Stimulated activated memory B cell treated with anti-CD40 and anti-IgM and Interleukin-4, amounts not matched to agents 10 μg/mL and 1 μg/mL and 100 μg/mL, for 72 hours (primary cell): ENCODE measurements around the gene NUDT14.

ENCODE experiments used
- ATAC-seq: fragments of 150-1000 bp; cut with Tn5 transposase; 2 replicates; pipeline ENCODE4 v1.10.0; 2021
- H3K27ac Mint-ChIP-seq: one replicate; pipeline ENCODE4 v1.8.0; 2022; ENCODE audit warnings: mild to moderate bottlenecking, mixed read lengths
- H3K27me3 Mint-ChIP-seq: one replicate; pipeline ENCODE4 v1.8.0; 2022; ENCODE audit warnings: mixed read lengths
- H3K36me3 Mint-ChIP-seq: one replicate; pipeline ENCODE4 v1.8.0; 2022; ENCODE audit warnings: mixed read lengths
- H3K4me1 Mint-ChIP-seq: one replicate; pipeline ENCODE4 v1.8.0; 2022; ENCODE audit warnings: mixed read lengths
- H3K4me3 Mint-ChIP-seq: one replicate; pipeline ENCODE4 v1.8.0; 2022; ENCODE audit warnings: mild to moderate bottlenecking, moderate library complexity, mixed read lengths
- H3K9me3 Mint-ChIP-seq: one replicate; pipeline ENCODE4 v1.8.0; 2022; ENCODE audit warnings: mixed read lengths

NUDT14 gene

DNA sequence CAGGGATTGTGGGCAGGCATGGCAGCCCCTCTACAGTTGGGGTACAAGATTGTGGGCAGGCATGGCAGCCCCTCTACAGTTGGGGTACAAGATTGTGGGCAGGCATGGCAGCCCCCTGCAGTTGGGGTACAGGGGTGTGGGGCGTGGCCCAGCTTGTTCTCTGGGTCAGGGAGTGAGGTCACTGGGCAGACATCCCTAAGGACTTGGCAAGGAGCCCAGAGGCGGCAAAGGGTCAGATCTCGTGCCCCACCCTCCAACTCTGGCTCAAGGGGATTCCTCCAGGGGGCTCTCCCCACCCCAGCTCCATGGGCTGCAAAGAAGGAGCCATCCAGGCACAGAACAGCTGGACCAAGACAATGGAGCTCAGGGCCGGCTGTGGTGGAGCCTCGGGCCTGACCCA lies 25.8 kb upstream of the NUDT14 start:
- Mint-ChIP-seq H3K4me3 (no peak overlapping the region), H3K36me3 (peaks cover 14% of the 10 kb centered on the region), H3K4me1 (peaks cover 31% of the 10 kb centered on the region), H3K9me3 (no peaks in the 10 kb centered on the region), H3K27me3 (peaks cover 42% of the 10 kb centered on the region), H3K27ac (no peak overlapping the region)
- ATAC-seq, result no peak

DNA sequence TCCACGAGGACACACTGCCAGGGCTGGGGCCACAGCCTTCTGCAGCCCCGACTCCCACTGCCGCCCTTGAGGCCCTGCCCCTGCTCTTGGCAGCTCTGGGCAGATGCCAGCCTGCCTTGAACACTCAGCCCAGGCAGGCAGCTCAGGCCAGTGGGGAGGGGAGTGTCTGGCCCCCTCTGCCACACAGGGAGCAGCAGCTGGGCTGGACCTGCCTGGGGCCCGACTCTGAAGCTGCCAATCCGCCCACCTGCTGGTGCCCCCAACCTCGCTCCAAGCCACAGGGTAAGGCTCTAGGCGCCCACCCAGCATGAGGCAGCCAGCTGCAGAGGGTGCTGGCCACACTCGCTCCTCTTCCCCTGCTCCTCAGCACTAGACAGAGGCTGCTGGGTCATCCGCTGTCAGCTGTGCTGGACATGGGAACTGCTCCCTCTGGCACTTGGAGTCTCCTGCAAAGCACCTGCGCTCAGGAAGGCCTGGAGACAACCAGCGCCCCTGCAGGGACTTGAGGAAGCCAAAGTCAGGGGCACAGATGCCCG lies 24.6 kb upstream of the NUDT14 start:
- peaks cover 14% of the 10 kb centered on the region for H3K36me3 Mint-ChIP-seq
- H3K27me3 Mint-ChIP-seq, result peaks cover 50% of the 10 kb centered on the region
- ATAC-seq, result no peak
- no peak overlapping the region for H3K4me3 Mint-ChIP-seq
- no peaks in the 10 kb centered on the region for H3K9me3 Mint-ChIP-seq
- H3K4me1 Mint-ChIP-seq, result peaks cover 35% of the 10 kb centered on the region
- H3K27ac Mint-ChIP-seq, result no peak overlapping the region

DNA sequence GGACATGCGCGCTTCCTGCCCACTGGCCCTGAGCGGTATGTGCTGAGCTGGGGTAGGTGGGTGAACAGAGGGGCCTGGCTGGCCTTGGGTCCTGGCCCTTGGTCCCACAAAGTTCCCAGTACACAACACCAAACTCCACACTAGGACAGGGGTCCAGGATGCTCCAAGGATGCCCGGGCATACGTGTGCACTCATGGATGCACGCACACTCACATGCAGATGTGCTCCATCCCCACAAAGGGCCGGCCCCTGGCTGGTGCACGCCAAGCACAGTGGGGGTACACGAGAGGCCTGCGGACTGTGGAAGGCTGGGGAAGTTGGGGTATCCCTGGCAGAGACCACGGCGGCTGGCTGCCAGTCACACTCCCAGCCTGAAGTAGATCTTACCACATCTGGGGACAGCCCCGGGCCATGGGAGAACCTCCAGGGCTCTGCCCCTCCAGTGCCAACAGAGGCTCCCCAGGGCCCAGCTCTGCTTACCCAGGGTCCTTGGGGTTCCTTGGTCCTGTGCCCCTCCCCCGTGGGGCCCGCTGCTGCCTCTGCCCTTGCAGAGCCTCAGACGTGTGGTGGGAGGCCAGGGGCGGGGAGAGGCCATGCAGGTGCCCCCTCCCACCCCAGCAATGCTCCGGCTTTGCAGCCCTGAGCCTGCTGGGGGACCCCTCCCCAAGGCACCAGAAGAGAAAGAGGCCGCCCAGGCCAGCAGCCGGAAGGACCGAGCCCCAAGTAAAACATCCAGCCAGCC lies 24.0 kb upstream of the NUDT14 start:
- H3K27me3 Mint-ChIP-seq, result peaks cover 57% of the 10 kb centered on the region
- no peak overlapping the region for H3K27ac Mint-ChIP-seq
- no peaks in the 10 kb centered on the region for H3K9me3 Mint-ChIP-seq
- H3K36me3 Mint-ChIP-seq, result peaks cover 10% of the 10 kb centered on the region
- H3K4me3 Mint-ChIP-seq, result no peak overlapping the region
- ATAC-seq, result no peak
- H3K4me1 Mint-ChIP-seq, result peaks cover 35% of the 10 kb centered on the region

DNA sequence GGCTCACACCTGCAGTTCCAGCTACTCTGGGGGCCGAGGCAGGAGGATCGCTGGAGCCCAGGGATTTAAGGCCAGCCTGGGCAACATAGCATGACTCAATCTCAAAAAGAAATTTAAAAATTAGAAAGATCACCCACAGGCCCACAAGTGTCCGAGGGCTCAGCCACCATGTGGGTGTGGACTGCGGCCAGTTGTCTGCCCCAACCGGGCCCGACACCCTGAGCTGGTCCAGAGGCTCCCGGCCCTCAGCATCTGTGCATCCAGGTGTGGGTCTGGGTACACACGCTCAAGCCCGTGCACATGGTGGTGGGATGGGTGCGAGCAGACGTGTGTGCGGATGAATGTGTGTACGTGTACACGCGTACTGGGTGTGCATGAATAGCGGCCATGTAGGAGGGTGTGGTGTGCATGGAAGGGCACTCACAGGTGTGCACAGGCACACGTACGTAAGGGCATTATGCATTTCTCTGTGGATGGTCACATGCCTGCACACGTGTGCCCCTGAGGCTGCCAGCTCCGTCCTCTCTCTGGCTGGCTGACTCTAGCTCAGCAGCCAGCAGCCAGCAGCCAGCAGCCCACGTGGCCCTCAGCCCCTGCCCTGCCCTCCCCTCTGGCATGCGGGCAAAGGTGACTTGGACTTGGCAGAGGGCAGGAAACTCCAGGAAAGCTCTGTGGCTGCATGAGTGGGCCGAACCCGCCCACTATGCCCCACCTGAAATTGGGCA lies 23.3 kb upstream of the NUDT14 start:
- Mint-ChIP-seq H3K4me3 (no peak overlapping the region), H3K27me3 (peaks cover 64% of the 10 kb centered on the region), H3K36me3 (peaks cover 7% of the 10 kb centered on the region), H3K9me3 (no peaks in the 10 kb centered on the region), H3K27ac (no peak overlapping the region), H3K4me1 (peaks cover 35% of the 10 kb centered on the region)
- ATAC-seq, result no peak

DNA sequence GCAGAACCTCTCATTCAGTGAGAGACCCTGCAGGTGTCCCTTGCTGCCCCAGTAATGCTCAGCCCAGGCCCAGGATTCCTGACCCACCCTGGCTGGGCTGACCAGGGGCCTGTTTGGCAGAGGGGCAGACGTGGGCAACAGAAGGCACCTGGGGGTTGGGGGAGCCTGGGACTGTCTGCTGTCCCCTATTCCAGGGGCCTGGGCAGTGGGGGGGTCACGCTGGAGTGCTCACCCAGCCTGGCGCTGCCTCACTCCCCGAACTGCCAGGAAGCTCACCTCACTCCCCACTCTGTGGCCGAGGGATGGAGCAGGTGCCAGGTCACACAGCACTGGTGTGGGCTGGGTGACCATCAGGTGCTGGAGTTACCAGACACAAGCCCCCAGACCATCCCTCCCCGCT lies 22.6 kb upstream of the NUDT14 start:
- H3K9me3 Mint-ChIP-seq, result no peaks in the 10 kb centered on the region
- H3K36me3 Mint-ChIP-seq, result peaks cover 3% of the 10 kb centered on the region
- H3K27ac Mint-ChIP-seq, result no peak overlapping the region
- H3K27me3 Mint-ChIP-seq, result peaks cover 71% of the 10 kb centered on the region
- H3K4me3 Mint-ChIP-seq, result no peak overlapping the region
- H3K4me1 Mint-ChIP-seq, result peaks cover 32% of the 10 kb centered on the region
- ATAC-seq, result no peak

DNA sequence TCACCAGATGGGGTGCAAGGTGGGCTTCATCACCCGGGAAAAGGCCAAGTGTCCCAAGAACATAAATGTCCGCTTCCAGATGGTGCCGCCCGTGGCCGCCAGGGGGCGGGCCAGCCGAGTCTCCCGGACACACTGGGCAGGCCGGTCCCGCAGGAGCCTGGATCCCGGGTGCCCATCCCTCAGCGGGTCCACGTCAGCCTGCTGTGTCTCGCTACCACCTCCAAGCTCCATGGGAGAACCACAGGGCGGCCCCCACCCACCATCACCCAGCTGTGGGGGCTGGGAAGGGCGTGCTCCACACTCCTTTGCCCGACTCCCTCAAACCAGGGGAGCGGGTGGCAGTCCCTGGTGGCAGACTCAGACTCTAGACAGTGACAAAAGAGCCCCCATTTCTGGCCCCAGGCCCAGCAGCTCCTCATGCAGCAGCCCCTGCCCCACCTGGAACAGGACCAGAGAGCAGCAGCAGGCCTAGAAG lies 22.0 kb upstream of the NUDT14 start:
- Mint-ChIP-seq H3K27ac (no peak overlapping the region), H3K36me3 (no peaks in the 10 kb centered on the region), H3K4me3 (no peak overlapping the region), H3K4me1 (peaks cover 31% of the 10 kb centered on the region), H3K27me3 (peaks cover 77% of the 10 kb centered on the region), H3K9me3 (no peaks in the 10 kb centered on the region)
- ATAC-seq, result no peak

DNA sequence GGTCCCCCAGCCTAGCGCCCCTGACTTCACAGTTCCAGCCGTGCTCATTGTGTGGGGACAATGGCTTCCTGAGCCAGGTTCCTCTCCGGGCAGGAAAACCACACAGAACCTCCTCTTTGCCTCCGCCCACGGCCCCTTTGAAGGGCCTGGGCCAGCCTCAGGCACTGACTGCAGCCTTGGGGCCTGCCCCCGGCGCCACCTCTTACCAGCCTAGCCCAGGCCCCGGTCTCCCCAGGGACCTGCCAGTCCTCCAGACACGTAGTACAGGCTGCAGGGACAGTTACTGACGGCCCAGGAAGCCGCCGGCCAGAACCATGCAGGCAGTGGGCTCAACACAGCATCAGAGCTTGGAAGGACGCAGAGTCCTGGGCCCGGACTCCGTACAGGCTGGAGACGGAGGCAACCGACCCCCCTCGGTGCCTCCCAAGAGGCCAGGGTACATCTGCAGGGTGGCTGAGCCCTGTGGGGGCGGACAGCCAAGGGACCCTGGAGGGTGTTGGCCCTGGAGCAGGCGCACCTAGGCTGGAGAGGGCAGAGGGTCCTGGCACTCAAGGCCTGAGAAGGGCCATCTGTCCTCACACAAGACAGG lies 20.9 kb upstream of the NUDT14 start:
- peak; percentile 74 for ATAC-seq
- peaks cover 87% of the 10 kb centered on the region for H3K27me3 Mint-ChIP-seq
- H3K27ac Mint-ChIP-seq, result peak overlapping the region; percentile 32
- no peaks in the 10 kb centered on the region for H3K9me3 Mint-ChIP-seq
- peaks cover 34% of the 10 kb centered on the region for H3K4me1 Mint-ChIP-seq
- H3K4me3 Mint-ChIP-seq, result no peak overlapping the region
- no peaks in the 10 kb centered on the region for H3K36me3 Mint-ChIP-seq

DNA sequence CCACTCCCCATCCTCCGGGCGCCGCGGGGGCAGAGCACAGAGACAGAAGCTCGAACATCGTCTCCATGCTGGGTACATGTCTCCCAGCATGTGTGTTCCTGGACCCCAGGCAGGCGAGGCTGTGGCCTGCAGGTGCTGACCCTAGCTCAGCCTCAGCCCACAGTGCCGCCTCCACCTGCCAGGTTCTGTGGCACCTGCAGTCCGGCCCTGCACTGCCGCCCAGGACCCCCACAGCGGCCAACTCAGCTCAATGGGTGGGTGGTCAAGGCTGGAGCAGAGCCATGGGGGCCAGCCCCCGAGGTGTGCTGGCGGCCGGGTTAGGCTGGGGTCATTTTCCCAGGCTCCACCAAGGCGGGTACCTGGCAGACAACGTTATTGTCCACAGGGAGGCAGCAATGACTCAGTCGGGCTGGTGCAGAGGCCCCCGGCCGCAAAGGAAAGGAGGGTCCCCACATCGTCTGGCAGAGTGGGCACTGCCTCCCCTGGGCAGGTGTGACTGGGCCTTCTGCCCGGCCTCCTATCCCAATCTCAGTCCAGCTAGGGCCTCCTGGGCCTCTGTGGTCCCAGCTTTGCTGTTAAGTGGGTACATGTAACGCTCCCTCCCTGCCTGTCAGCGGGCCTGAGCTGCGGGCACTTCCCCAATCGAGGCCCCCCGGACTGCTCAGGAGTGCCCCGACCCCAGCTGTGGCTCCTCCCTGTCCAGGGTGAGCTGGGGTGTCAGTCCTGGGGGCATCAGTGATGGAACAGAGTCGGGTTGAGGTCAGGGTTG lies 20.2 kb upstream of the NUDT14 start:
- H3K4me3 Mint-ChIP-seq, result no peak overlapping the region
- peak; percentile 21 for ATAC-seq
- peaks cover 84% of the 10 kb centered on the region for H3K27me3 Mint-ChIP-seq
- H3K4me1 Mint-ChIP-seq, result peaks cover 34% of the 10 kb centered on the region
- no peaks in the 10 kb centered on the region for H3K9me3 Mint-ChIP-seq
- H3K36me3 Mint-ChIP-seq, result no peaks in the 10 kb centered on the region
- peak overlapping the region; percentile 32 for H3K27ac Mint-ChIP-seq

DNA sequence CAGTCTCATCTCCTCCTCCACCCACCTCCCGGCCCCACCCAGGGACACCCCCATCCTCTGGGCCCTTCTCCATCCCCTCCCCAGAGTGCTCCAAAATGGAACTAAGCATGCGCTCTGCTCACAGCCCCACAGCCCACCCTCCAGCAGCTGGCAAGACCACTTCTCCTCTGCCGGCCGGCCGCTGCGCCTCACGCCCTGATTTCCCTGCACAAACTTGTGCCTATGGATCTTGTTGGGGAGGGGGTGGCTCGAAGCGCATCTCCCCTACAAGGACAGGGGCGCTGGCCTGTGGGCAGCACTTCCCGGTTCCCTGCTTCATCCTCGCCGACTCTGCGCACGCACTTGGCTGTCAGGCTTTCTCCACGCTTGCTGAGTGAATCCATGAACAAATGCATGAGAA lies 19.5 kb upstream of the NUDT14 start:
- Mint-ChIP-seq H3K36me3 (no peaks in the 10 kb centered on the region), H3K27me3 (peaks cover 84% of the 10 kb centered on the region), H3K9me3 (no peaks in the 10 kb centered on the region), H3K4me3 (no peak overlapping the region), H3K27ac (no peak overlapping the region), H3K4me1 (peaks cover 40% of the 10 kb centered on the region)
- ATAC-seq, result no peak

DNA sequence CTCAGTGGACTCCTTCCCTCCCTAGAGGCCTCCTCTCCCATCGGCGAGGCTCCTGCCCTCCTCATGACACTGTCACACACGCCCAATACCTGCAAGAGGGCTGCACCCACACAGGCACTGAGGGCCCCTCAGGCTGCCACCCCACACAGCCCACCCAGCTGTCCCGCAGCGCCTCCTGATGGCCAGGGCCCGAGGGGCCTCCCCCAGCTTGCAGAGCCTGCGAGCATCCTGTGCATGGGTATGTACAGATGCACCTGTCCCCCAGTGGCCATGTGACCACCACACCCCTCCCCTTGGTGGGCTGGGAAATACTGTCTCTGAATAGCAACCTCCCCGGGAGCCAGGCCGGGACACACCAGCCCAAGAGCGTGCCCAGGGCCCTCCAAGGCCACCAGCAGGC lies 19.0 kb upstream of the NUDT14 start:
- no peaks in the 10 kb centered on the region for H3K36me3 Mint-ChIP-seq
- peaks cover 83% of the 10 kb centered on the region for H3K27me3 Mint-ChIP-seq
- peaks cover 42% of the 10 kb centered on the region for H3K4me1 Mint-ChIP-seq
- no peaks in the 10 kb centered on the region for H3K9me3 Mint-ChIP-seq
- H3K4me3 Mint-ChIP-seq, result no peak overlapping the region
- no peak overlapping the region for H3K27ac Mint-ChIP-seq
- ATAC-seq, result no peak

DNA sequence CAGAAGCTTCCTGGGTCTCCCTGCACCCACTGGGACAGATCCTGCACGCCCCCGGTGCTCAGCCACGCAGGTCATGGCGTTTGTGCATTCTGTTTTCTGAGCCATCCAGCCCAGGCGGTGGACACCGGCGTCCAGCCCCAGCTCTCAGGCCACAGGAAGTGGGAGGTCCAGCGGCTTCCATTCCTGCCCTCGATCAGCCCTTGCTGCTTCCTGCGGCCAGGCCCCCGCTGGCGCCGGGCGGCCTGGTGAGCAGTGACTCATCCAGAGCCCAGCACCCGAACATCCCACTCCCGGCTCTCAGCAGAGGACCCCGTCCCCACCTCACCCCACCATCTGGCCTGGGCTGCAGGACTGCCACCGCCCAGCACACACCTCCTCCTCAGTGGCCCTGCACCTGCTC lies 18.0 kb upstream of the NUDT14 start:
- Mint-ChIP-seq H3K36me3 (no peaks in the 10 kb centered on the region), H3K9me3 (no peaks in the 10 kb centered on the region), H3K27me3 (peaks cover 82% of the 10 kb centered on the region), H3K4me1 (peaks cover 40% of the 10 kb centered on the region), H3K4me3 (no peak overlapping the region), H3K27ac (no peak overlapping the region)
- ATAC-seq, result no peak

DNA sequence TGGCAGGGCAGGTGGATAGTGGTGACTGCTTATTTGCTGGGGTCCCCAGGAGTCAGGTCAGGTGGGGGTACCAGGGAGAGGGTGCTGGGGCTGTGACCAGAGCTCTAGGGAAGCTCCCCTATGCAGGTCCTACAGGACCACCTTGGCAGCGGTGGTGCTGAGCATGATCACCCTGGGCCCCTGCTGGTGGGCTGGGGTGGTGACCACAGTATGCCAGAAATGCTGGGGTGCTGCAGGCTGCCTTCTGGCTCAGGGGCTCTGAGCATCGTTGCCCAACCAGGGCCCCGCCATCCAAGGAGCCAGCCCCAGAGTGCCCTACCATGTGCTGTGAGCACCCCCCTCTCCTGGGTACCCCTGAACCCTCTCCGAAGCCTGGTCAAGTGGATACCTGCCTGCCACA lies 17.5 kb upstream of the NUDT14 start:
- H3K4me1 Mint-ChIP-seq, result peaks cover 42% of the 10 kb centered on the region
- no peak for ATAC-seq
- H3K4me3 Mint-ChIP-seq, result no peak overlapping the region
- H3K36me3 Mint-ChIP-seq, result no peaks in the 10 kb centered on the region
- H3K9me3 Mint-ChIP-seq, result no peaks in the 10 kb centered on the region
- no peak overlapping the region for H3K27ac Mint-ChIP-seq
- peaks cover 84% of the 10 kb centered on the region for H3K27me3 Mint-ChIP-seq

DNA sequence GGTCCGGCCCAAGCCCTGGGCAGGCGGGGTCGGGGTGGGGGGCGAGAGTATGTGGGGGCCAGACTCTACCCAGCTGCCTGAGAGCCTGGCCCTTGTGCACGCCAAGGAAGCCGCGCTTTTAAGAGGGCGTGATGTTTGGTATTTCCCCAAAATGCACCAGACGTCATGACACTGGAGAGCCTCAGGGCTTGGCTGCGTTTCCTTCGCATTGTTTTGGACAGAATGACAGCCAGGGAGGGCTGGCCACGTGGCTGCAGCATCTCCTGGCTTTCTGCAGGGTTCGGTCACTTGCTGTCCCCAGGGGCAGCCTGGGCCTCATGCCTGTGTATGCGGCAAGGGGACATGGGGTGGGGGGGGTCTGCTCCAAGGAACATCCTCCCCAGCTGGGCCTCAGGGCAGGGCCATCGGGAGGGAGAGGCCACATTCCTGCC lies 16.1 kb upstream of the NUDT14 start:
- Mint-ChIP-seq H3K36me3 (no peaks in the 10 kb centered on the region), H3K27me3 (peaks cover 78% of the 10 kb centered on the region), H3K27ac (no peak overlapping the region), H3K4me3 (no peak overlapping the region), H3K9me3 (no peaks in the 10 kb centered on the region), H3K4me1 (peaks cover 47% of the 10 kb centered on the region)
- peak; percentile 55 for ATAC-seq

DNA sequence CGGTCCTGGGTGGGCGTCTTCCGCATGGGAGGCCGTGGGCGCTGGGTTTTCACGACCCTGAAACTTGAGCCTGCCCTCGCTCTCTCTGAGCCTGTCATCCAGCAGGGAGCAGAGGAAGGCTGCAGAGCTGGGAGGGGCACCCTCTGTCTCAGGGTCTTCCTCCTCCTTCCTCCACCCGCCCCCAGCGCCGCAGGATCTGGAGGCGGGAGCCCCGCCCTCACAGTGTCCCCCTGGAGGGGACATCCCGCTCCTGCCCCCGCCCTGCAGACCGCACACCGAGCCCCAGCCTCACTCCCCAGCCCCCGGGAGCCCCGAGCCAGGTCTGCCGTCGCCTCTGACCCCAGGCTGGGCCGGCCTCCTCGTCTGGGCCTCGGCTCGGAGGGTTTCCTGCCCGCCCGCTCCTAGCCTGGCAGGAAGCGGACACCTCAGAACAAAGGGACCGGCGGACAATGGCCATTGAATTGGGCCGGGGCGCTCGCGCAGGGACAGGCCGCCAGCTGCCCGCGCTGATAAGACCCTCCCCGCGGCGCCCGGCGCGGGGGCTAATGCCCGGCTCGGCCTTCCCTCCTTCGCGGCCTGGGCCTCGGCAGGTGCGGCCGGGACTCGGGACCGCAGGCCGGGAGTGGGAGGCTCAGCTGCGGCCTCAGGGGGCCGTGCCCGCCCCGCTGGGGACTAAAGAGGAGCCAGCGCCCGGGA lies 15.3 kb upstream of the NUDT14 start:
- no peaks in the 10 kb centered on the region for H3K9me3 Mint-ChIP-seq

More for the DNA sequence above, 15.3 kb upstream of the NUDT14 start:
- Mint-ChIP-seq H3K27ac (no peak overlapping the region), H3K4me3 (no peak overlapping the region), H3K27me3 (peaks cover 74% of the 10 kb centered on the region), H3K36me3 (no peaks in the 10 kb centered on the region), H3K4me1 (peaks cover 40% of the 10 kb centered on the region)
- ATAC-seq, result no peak
